PC-3 (cell line): Measurements from ENCODE around the gene MMP21. TPM values are rescaled to one million over a fixed set of nuclear protein-coding genes. Genes with fewer than 3 reads are reported as not detected.

Source experiments
- ATAC-seq: fragments of 200-7000 bp; cut with Tn5 transposase; 2 replicates; pipeline ENCODE4 v1.9.1; 2020; ENCODE audit warnings: mild to moderate bottlenecking, moderate library complexity
- BruUV-seq: library from RNA; stranded (reverse); fragments of 400-500 nt; replicated peaks from 2 replicates; lab custom pipeline; 2021; lab: Mats Ljungman, UMichigan
- CTCF ChIA-PET: fragments of 300-600 bp; sonication (Branson Sonifier 250); formaldehyde crosslinking; loops from one replicate; lab custom pipeline; 2022; ENCODE audit warnings: antibody characterized with exemption; lab: Charles Lee
- POLR2A ChIA-PET: fragments of 300-600 bp; sonication (Branson Sonifier 250); formaldehyde crosslinking; loops from one replicate; lab custom pipeline; 2022; ENCODE audit warnings: antibody characterized with exemption; ENCODE audit not compliant: unreplicated experiment; lab: Charles Lee
- DNase-seq: peaks from one replicate; pipeline ENCODE4 v3.0.0-alpha.2; 2015
- H2AFZ ChIP-seq: fragments of 300-600 bp; sonication (generic); 2 replicates; pipeline ENCODE4 v1.6.0; 2016; ENCODE audit warnings: antibody characterized with exemption, low read length
- H3F3A ChIP-seq: fragments of 300-600 bp; sonication (generic); one replicate; pipeline ENCODE4 v1.6.0; 2017; ENCODE audit warnings: antibody characterized with exemption, low read length, control low read depth, mild to moderate bottlenecking; ENCODE audit not compliant: unreplicated experiment
- H3K27ac ChIP-seq: fragments of 300-600 bp; sonication (generic); 2 replicates; pipeline ENCODE4 v1.5.1; 2016; ENCODE audit warnings: mild to moderate bottlenecking, low read length
- H3K27me3 ChIP-seq: fragments of 300-600 bp; sonication (generic); 2 replicates; pipeline ENCODE4 v1.6.1; 2016; ENCODE audit warnings: low read length, mixed read lengths
- H3K36me3 ChIP-seq: fragments of 300-600 bp; sonication (generic); 2 replicates; pipeline ENCODE4 v1.6.1; 2016; ENCODE audit warnings: low read depth, mixed run types, low read length, mixed read lengths
- H3K4me1 ChIP-seq: fragments of 300-600 bp; sonication (generic); 2 replicates; pipeline ENCODE4 v1.5.1; 2016; ENCODE audit warnings: low read length; ENCODE audit not compliant: insufficient read depth
- H3K4me2 ChIP-seq: fragments of 300-600 bp; sonication (generic); 2 replicates; pipeline ENCODE4 v1.6.0; 2016; ENCODE audit warnings: low read length
- H3K4me3 ChIP-seq: fragments of 300-600 bp; sonication (generic); 2 replicates; pipeline ENCODE4 v1.5.1; 2016; ENCODE audit warnings: mild to moderate bottlenecking, low read length, mixed read lengths
- H3K79me2 ChIP-seq: fragments of 300-600 bp; sonication (generic); 2 replicates; pipeline ENCODE4 v1.6.1; 2017; ENCODE audit warnings: low read length, mixed read lengths
- H3K9ac ChIP-seq: fragments of 300-600 bp; sonication (generic); 2 replicates; pipeline ENCODE4 v1.6.0; 2016; ENCODE audit warnings: mild to moderate bottlenecking, low read length
- H3K9me2 ChIP-seq: fragments of 300-600 bp; sonication (generic); replicated peaks from 2 replicates; pipeline ENCODE4 v1.6.1; 2016; ENCODE audit warnings: mixed run types, low read length, mixed read lengths
- H3K9me3 ChIP-seq: fragments of 300-600 bp; sonication (generic); 2 replicates; pipeline ENCODE4 v1.6.1; 2016; ENCODE audit warnings: low read length, mixed read lengths
- H4K20me1 ChIP-seq: fragments of 300-600 bp; sonication (generic); 2 replicates; pipeline ENCODE4 v1.6.1; 2016; ENCODE audit warnings: low read length, mixed read lengths
- EZH2 ChIP-seq: fragments of 300-600 bp; sonication (generic); IDR thresholded peaks from one replicate; pipeline ENCODE4 v1.6.1; 2017; ENCODE audit warnings: antibody characterized with exemption, mild to moderate bottlenecking, low read length; ENCODE audit not compliant: unreplicated experiment
- EZH2phosphoT487 ChIP-seq: fragments of 300-600 bp; sonication (generic); IDR thresholded peaks from 2 replicates; pipeline ENCODE4 v1.6.1; 2018; ENCODE audit warnings: mild to moderate bottlenecking, antibody characterized with exemption, low read length, borderline replicate concordance
- intact Hi-C: fragments of 100-400 bp; cut with micrococcal nuclease; formaldehyde crosslinking; loops from 2 replicates; pipeline ENCODE4 v1.9.0; 2023
- total RNA-seq: library from RNA; depleted of rRNA; stranded (reverse); fragments of >200 nt; gene quantifications from 2 replicates; pipeline ENCODE4 v1.2.3, GENCODE V29; 2014
- TF ChIP-seq, protein P1 (sequence below): fragments of 300-600 bp; sonication (generic); conservative IDR thresholded peaks from 2 replicates; pipeline ENCODE4 v1.5.1; 2017; ENCODE audit warnings: antibody characterized with exemption, low read depth, mild to moderate bottlenecking, low read length

The MMP21 gene
- total RNA-seq, 1 experiment from 2014 or later, result not detected

DNA sequence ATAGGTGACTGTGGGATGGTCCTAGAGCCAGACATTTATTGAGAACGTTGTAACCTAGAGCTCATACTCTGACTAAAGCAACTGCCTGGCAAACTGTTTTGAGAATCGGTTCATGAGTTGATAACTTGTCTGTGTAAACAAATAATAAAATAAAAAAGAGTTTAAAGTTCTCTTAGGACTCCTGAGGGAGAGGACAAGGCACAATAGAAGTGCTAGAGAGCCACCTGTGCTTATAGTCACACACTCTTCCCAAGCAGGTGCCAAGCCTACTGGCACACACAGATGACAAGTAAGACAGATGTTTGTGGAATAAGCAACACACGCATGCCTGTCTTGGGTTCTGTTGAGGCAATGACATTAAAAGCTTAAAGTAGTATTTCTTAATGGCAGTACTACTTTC is 48.2 kb downstream of the MMP21 start:
- no peak for ATAC-seq
- no peaks in the 10 kb centered on the region for H4K20me1 ChIP-seq
- no peak overlapping the region for H3K4me2 ChIP-seq
- POLR2A ChIA-PET, result no interaction called here
- H3F3A ChIP-seq, result no peaks in the 10 kb centered on the region
- no peaks in the 10 kb centered on the region for H3K27me3 ChIP-seq
- H3K79me2 ChIP-seq, result peaks cover under 1% of the 10 kb centered on the region
- peaks cover 76% of the 10 kb centered on the region for H3K36me3 ChIP-seq
- intact Hi-C loops, result loop anchor here (10.0 kb wide), 1 partner anchor 97 kb away; the partner anchor contains the start of genes BCCIP and UROS
- no TSS peak for BruUV-seq
- CTCF ChIA-PET, result no interaction called here
- no peaks in the 10 kb centered on the region for H3K4me1 ChIP-seq
- no peaks in the 10 kb centered on the region for H3K9me3 ChIP-seq
- no peak overlapping the region for H2AFZ ChIP-seq
- DNase-seq, result no peak
- H3K4me3 ChIP-seq, result no peak overlapping the region
- H3K27ac ChIP-seq, result no peak overlapping the region
- TF ChIP-seq EZH2phosphoT487 (no peak), EZH2 (no peak)
- TF ChIP-seq, protein P1, sequence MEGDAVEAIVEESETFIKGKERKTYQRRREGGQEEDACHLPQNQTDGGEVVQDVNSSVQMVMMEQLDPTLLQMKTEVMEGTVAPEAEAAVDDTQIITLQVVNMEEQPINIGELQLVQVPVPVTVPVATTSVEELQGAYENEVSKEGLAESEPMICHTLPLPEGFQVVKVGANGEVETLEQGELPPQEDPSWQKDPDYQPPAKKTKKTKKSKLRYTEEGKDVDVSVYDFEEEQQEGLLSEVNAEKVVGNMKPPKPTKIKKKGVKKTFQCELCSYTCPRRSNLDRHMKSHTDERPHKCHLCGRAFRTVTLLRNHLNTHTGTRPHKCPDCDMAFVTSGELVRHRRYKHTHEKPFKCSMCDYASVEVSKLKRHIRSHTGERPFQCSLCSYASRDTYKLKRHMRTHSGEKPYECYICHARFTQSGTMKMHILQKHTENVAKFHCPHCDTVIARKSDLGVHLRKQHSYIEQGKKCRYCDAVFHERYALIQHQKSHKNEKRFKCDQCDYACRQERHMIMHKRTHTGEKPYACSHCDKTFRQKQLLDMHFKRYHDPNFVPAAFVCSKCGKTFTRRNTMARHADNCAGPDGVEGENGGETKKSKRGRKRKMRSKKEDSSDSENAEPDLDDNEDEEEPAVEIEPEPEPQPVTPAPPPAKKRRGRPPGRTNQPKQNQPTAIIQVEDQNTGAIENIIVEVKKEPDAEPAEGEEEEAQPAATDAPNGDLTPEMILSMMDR, result no peak
- no peaks in the 10 kb centered on the region for H3K9me2 ChIP-seq
- H3K9ac ChIP-seq, result no peak overlapping the region

DNA sequence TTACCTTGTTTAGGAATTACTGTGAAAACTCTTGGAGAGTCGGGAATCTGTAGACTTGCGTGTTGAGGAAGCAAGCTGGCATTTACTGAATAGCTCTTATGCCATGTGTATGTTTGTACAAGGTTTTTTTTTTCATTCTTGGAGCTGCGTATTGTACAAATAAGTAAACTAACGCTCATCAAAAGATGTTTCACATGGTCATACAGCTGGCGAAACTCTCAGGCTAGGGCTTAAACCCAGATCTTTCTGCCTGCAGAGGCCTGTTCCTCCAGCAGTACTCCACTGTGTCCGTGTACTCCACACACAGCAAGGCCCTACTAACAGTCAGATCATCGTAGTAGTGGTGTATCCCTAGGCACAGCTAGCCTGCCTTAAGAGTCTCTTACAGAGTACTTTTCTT is 48.7 kb downstream of the MMP21 start:
- H3K9ac ChIP-seq, result no peak overlapping the region
- peaks cover 76% of the 10 kb centered on the region for H3K36me3 ChIP-seq
- no peaks in the 10 kb centered on the region for H3K9me2 ChIP-seq
- H3K4me3 ChIP-seq, result no peak overlapping the region
- H3K79me2 ChIP-seq, result peaks cover 6% of the 10 kb centered on the region
- H3K4me1 ChIP-seq, result no peaks in the 10 kb centered on the region
- H4K20me1 ChIP-seq, result no peaks in the 10 kb centered on the region
- H3F3A ChIP-seq, result no peaks in the 10 kb centered on the region
- DNase-seq (no peak), ATAC-seq (no peak)
- intact Hi-C loops, result loop anchor here (10.0 kb wide), 1 partner anchor 98 kb away; the partner anchor contains the start of genes BCCIP and UROS
- H3K4me2 ChIP-seq, result no peak overlapping the region
- H3K27ac ChIP-seq, result no peak overlapping the region
- ChIA-PET POLR2A (no interaction called here), CTCF (no interaction called here)
- no peaks in the 10 kb centered on the region for H3K27me3 ChIP-seq
- no peak overlapping the region for H2AFZ ChIP-seq
- TF ChIP-seq EZH2, result no peak
- TF ChIP-seq, protein P1, result no peak
- TF ChIP-seq EZH2phosphoT487, result no peak
- H3K9me3 ChIP-seq, result no peaks in the 10 kb centered on the region
- BruUV-seq, result no TSS peak

GRCh38 chr10:125722811-125723210 is 52.8 kb downstream of the MMP21 start:
- Histone ChIP-seq H3K9me2 (no peaks in the 10 kb centered on the region), H3K4me2 (no peak overlapping the region), H3K27ac (no peak overlapping the region), H3K79me2 (peaks cover 30% of the 10 kb centered on the region), H3K4me1 (peaks cover 15% of the 10 kb centered on the region), H3K27me3 (no peaks in the 10 kb centered on the region), H3F3A (no peaks in the 10 kb centered on the region), H3K9ac (no peak overlapping the region), H3K36me3 (peaks cover 60% of the 10 kb centered on the region), H3K9me3 (no peaks in the 10 kb centered on the region), H3K4me3 (no peak overlapping the region), H4K20me1 (no peaks in the 10 kb centered on the region), H2AFZ (no peak overlapping the region)
- no peak for TF ChIP-seq EZH2
- CTCF ChIA-PET, result no interaction called here
- intact Hi-C loops, result loop anchor here (10.0 kb wide), 1 partner anchor 102 kb away; the partner anchor contains the start of genes BCCIP and UROS
- DNase-seq, result no peak
- no TSS peak for BruUV-seq
- POLR2A ChIA-PET, result interaction anchor here (0.7 kb wide), 1 partner anchor 665 kb away, joined by 5 read pairs; no protein-coding TSS in a partner anchor
- ATAC-seq, result no peak
